ENCODE results near the gene TLDC2. TPM values are rescaled to one million over a fixed set of nuclear protein-coding genes. Genes with fewer than 3 reads are reported as not detected.
"Not testable (repeated sequence)": the region's sequence is repeated elsewhere in the genome, so short reads cannot be mapped to it uniquely, and the experiment has no call there.

Gene TLDC2
- total RNA-seq, 1 donor from 2014 or later, result 0.26 TPM

DNA sequence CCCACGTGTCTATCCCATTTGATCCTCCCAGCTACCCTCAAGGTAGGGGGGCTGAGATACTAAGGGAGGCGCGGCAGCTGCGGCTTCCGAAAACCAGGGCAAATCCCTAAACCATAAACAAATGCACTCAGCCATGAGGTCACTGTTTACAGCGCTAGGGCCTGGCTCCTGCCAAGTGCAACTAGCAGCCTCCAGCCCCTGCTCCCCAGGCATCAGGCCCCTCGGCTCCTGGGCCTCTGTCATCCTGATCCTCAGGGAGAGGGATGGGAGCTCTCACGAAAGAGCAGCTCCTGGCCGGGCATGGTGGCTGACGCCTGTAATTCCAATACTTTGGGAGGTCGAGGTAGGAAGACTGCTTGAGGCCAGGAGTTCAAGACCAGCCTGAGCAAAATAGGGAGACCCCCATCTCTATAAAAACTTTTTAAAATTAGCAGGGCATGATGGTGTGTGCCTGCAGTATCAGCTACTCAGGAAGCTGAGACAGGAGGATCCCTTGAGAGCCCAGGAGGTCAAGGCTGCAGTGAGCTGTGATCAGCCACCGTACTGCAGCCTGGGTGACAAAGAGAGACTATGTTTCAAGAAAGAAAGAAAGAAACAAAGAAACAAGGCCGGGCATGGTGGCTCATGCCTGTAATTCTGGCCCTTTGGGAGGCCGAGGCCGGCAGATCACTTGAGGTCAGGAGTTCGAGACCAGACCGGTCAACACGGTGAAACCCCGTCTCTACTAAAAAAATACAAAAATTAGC is 42.5 kb upstream of the TLDC2 start:
- H3K27me3 ChIP-seq (ENCODE audit: control insufficient read depth, insufficient read depth, low read length), result no peaks in the 10 kb centered on the region

DNA sequence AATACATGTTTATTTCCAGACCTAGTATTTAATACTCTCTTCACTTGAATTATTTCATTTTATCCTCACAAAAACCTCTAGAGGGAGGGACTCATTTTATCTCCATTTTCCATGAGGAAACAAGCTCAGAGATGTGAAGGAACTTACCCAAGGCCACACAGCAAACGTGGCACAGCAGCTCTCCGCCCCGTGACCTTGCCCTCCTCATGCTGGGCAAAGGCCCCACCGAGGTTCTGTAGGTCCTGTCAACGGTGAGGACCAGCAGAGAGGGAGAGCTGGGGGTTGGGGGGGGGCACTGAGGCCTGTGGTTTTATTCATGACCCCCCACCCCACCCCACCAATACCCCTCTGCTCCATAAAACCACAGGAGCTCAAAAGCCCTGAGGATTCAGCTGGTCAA is 40.9 kb upstream of the TLDC2 start:
- no peaks in the 10 kb centered on the region for H3K27me3 ChIP-seq (ENCODE audit: control insufficient read depth, insufficient read depth, low read length)
- peaks cover 4% of the 10 kb centered on the region for H3K36me3 ChIP-seq (ENCODE audit: control insufficient read depth, insufficient read depth, low read length)
- DNase-seq (ENCODE audit: low read depth) (no peak), FAIRE-seq (no peak)
- TF ChIP-seq, protein P1, sequence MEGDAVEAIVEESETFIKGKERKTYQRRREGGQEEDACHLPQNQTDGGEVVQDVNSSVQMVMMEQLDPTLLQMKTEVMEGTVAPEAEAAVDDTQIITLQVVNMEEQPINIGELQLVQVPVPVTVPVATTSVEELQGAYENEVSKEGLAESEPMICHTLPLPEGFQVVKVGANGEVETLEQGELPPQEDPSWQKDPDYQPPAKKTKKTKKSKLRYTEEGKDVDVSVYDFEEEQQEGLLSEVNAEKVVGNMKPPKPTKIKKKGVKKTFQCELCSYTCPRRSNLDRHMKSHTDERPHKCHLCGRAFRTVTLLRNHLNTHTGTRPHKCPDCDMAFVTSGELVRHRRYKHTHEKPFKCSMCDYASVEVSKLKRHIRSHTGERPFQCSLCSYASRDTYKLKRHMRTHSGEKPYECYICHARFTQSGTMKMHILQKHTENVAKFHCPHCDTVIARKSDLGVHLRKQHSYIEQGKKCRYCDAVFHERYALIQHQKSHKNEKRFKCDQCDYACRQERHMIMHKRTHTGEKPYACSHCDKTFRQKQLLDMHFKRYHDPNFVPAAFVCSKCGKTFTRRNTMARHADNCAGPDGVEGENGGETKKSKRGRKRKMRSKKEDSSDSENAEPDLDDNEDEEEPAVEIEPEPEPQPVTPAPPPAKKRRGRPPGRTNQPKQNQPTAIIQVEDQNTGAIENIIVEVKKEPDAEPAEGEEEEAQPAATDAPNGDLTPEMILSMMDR (IDR thresholded peaks at IDR 0.05; ENCODE audit: insufficient read depth, low read length, severe bottlenecking), result no peak
- peak overlapping the region; percentile 4 for H3K4me3 ChIP-seq (ENCODE audit: low read depth, low read length)

More for the DNA sequence above, 42.5 kb upstream of the TLDC2 start:
- TF ChIP-seq, protein P1 (IDR thresholded peaks at IDR 0.05; ENCODE audit: insufficient read depth, low read length, severe bottlenecking), result no peak
- H3K36me3 ChIP-seq (ENCODE audit: control insufficient read depth, insufficient read depth, low read length), result peaks cover 5% of the 10 kb centered on the region
- no peak for DNase-seq (ENCODE audit: low read depth)
- H3K4me3 ChIP-seq (ENCODE audit: low read depth, low read length), result no peak overlapping the region
- no peak for FAIRE-seq

GRCh38 chr20:36835453-36836198 is 40.3 kb upstream of the TLDC2 start:
- no peaks in the 10 kb centered on the region for H3K27me3 ChIP-seq (ENCODE audit: control insufficient read depth, insufficient read depth, low read length)
- TF ChIP-seq, protein P1 (IDR thresholded peaks at IDR 0.05; ENCODE audit: insufficient read depth, low read length, severe bottlenecking), result no peak
- H3K36me3 ChIP-seq (ENCODE audit: control insufficient read depth, insufficient read depth, low read length), result peaks cover 4% of the 10 kb centered on the region
- peak; percentile 90 for DNase-seq (ENCODE audit: low read depth)
- H3K4me3 ChIP-seq (ENCODE audit: low read depth, low read length), result peak overlapping the region; percentile 16
- FAIRE-seq, result peak; percentile 13

DNA sequence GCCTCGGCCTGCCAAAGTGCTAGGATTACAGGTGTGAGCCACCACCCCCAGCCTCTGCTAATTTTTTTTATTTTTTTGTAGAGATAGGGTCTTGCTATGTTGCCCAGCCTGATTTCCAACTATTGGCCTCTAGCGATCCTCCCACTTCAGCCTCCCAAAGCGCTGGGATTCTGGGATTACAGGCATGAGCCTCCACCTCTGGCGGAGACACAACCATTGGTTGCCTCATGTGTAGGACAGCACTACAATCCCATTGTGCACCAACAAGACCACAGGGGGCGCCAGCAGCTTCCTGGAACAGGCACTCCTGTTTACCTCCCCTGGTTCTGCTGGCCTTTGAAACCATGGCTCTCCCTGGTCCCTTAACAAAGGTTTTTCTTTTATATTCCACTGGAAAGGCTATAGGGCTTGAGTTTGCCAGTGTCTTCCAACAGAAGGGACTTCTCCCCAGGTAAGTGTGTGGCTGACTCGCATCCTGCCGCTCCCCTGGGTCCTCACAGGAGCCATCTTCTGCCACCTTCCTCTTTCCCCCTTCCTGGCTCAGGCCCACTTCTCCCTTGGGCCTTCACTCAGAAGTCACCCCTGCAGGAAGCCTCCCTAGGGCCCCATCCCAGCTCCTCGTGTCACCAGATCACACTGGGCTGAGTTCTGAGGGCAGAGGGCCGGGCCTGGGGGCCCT is 39.2 kb upstream of the TLDC2 start:
- Histone ChIP-seq H3K4me3 (ENCODE audit: low read depth, low read length) (no peak overlapping the region), H3K27me3 (ENCODE audit: control insufficient read depth, insufficient read depth, low read length) (no peaks in the 10 kb centered on the region), H3K36me3 (ENCODE audit: control insufficient read depth, insufficient read depth, low read length) (peaks cover 4% of the 10 kb centered on the region)
- DNase-seq (ENCODE audit: low read depth) (peak; percentile 34), FAIRE-seq (no peak)
- TF ChIP-seq, protein P1 (IDR thresholded peaks at IDR 0.05; ENCODE audit: insufficient read depth, low read length, severe bottlenecking), result peak; percentile 58

GRCh38 chr20:36838376-36838775 is 37.6 kb upstream of the TLDC2 start:
- not testable (repeated sequence) for H3K4me3 ChIP-seq (ENCODE audit: low read depth, low read length); H3K27me3 ChIP-seq (ENCODE audit: control insufficient read depth, insufficient read depth, low read length); H3K36me3 ChIP-seq (ENCODE audit: control insufficient read depth, insufficient read depth, low read length); FAIRE-seq; DNase-seq (ENCODE audit: low read depth)

DNA sequence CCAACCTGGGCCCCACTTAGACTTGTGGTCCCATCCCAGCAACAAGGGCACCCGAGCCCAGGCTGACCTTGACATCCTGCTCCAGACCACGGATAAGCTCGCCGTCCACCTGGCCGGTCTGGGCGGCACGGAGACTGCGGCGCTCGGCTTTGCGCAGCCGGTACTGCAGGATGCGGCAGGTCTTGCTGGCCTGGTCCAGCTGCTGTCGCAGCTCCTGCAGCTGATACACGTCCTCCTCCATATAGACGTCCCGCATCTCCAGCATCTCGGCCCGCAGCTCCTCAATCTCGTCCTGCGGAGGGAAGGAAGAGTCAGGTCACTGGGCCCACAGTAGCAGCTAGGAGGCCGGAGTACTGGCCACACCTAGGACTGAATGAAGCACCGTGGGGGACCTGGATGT is 36.8 kb upstream of the TLDC2 start:
- no peak for FAIRE-seq

GRCh38 chr20:36841030-36841429 is 34.9 kb upstream of the TLDC2 start:
- not testable (repeated sequence) for H3K27me3 ChIP-seq (ENCODE audit: control insufficient read depth, insufficient read depth, low read length); H3K4me3 ChIP-seq (ENCODE audit: low read depth, low read length); DNase-seq (ENCODE audit: low read depth); FAIRE-seq; H3K36me3 ChIP-seq (ENCODE audit: control insufficient read depth, insufficient read depth, low read length)

More for the DNA sequence above, 36.8 kb upstream of the TLDC2 start:
- Histone ChIP-seq H3K4me3 (ENCODE audit: low read depth, low read length) (no peak overlapping the region), H3K36me3 (ENCODE audit: control insufficient read depth, insufficient read depth, low read length) (peaks cover 3% of the 10 kb centered on the region), H3K27me3 (ENCODE audit: control insufficient read depth, insufficient read depth, low read length) (no peaks in the 10 kb centered on the region)
- DNase-seq (ENCODE audit: low read depth), result no peak
- TF ChIP-seq, protein P1 (IDR thresholded peaks at IDR 0.05; ENCODE audit: insufficient read depth, low read length, severe bottlenecking), result no peak
